Measurements from ENCODE around the gene ROBO1.
A peak's percentile ranks its signal among the peaks of the same experiment; 100 is the strongest.

ROBO1 gene

GRCh38 chr3:79160421-79160820, 607.4 kb downstream of the ROBO1 start:
- no peak for DNase-seq

GRCh38 chr3:79159736-79160135, 608.1 kb downstream of the ROBO1 start:
- DNase-seq, result no peak

- DNase-seq, result no peak
These were observed 610.6 kb downstream of the ROBO1 start for GRCh38 chr3:79157191-79157590.

- no peak for DNase-seq
These were observed 612.9 kb downstream of the ROBO1 start for GRCh38 chr3:79154865-79155264.

- no peak for DNase-seq
These were observed 619.0 kb downstream of the ROBO1 start for GRCh38 chr3:79148786-79149185.

- DNase-seq, result no peak
These were observed 621.8 kb downstream of the ROBO1 start for GRCh38 chr3:79146024-79146423.

- DNase-seq, result peak; percentile 57
These were observed 627.1 kb downstream of the ROBO1 start for GRCh38 chr3:79140708-79141107.

GRCh38 chr3:79139395-79140068, 628.3 kb downstream of the ROBO1 start:
- DNase-seq, result peak; percentile 21

- no peak for DNase-seq
These were observed 642.3 kb downstream of the ROBO1 start for GRCh38 chr3:79125313-79125984.

- no peak for DNase-seq
These were observed 652.3 kb downstream of the ROBO1 start for GRCh38 chr3:79115458-79115857.

- DNase-seq, result no peak
These were observed 653.9 kb downstream of the ROBO1 start for GRCh38 chr3:79113876-79114275.

GRCh38 chr3:79111375-79112052, 656.3 kb downstream of the ROBO1 start:
- peak; percentile 34 for DNase-seq

- no peak for DNase-seq
These were observed 658.0 kb downstream of the ROBO1 start for GRCh38 chr3:79109754-79110153.

- DNase-seq, result no peak
These were observed 664.5 kb downstream of the ROBO1 start for GRCh38 chr3:79103307-79103706.

- peak; percentile 84 for DNase-seq
These were observed 669.7 kb downstream of the ROBO1 start for GRCh38 chr3:79097964-79098660.

GRCh38 chr3:79094654-79095053, 673.1 kb downstream of the ROBO1 start:
- DNase-seq, result no peak

GRCh38 chr3:79086514-79086913, 681.3 kb downstream of the ROBO1 start:
- peak; percentile 61 for DNase-seq

GRCh38 chr3:79085171-79085570, 682.6 kb downstream of the ROBO1 start:
- peak; percentile 49 for DNase-seq

- DNase-seq, result no peak
These were observed 686.5 kb downstream of the ROBO1 start for GRCh38 chr3:79081335-79081734.

- no peak for DNase-seq
These were observed 693.2 kb downstream of the ROBO1 start for GRCh38 chr3:79074558-79074957.

- no peak for DNase-seq
These were observed 700.1 kb downstream of the ROBO1 start for GRCh38 chr3:79067734-79068133.

GRCh38 chr3:79066481-79066880, 701.3 kb downstream of the ROBO1 start:
- DNase-seq, result no peak

- DNase-seq, result peak; percentile 50
These were observed 704.2 kb downstream of the ROBO1 start for GRCh38 chr3:79063624-79064023.

All from fibroblast of skin of scalp (primary cell).